Activated T-helper 9 cell treated with anti-CD3 and anti-CD28 coated beads, Interleukin-2, amount 50 U/mL, for 16 hours (primary cell): Measurements from ENCODE around the gene NOLC1.

ENCODE experiments used
- DNase-seq: peaks from one replicate; pipeline ENCODE4 v3.0.0-alpha.2; 2020; ENCODE audit warnings: low read depth

NOLC1 gene

DNA sequence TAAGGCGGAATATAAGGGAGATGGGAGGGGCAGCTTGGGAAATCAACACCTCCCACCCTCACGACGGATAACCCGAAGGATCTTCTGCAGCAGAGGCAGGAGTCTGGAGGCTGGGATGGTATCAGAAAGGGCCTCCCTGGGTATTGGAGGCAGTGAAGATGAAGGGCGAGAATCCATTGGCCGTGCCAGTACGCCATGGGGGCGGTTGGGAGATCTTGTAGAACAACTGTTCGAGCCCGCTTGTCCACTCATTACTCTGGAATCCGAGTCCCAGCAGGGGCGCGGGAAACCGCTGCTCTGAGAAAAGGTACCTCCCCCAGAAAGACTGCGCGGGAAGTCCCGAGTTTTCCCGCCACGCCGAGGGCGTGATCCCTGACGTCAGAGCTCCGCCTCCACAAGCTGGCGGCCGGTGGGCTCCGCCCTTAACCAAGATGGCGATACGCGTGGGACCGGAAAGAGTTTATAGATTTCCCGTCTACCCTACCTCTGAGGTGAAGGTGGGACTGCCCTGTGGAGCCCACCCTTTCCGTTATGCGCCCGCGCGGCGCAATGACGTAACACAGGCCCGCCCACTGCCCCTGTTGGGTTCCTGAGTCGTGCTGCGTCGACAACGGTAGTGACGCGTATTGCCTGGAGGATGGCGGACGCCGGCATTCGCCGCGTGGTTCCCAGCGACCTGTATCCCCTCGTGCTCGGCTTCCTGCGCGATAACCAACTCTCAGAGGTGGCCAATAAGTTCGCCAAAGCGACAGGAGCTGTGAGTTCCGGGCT lies at the start of gene NOLC1:
NOLC1 (plus strand) TSS at position 616 of the 771 bp plus-strand sequence; CDS start at position 638, 22 bp downstream.
- DNase-seq = peak; percentile 100

DNA sequence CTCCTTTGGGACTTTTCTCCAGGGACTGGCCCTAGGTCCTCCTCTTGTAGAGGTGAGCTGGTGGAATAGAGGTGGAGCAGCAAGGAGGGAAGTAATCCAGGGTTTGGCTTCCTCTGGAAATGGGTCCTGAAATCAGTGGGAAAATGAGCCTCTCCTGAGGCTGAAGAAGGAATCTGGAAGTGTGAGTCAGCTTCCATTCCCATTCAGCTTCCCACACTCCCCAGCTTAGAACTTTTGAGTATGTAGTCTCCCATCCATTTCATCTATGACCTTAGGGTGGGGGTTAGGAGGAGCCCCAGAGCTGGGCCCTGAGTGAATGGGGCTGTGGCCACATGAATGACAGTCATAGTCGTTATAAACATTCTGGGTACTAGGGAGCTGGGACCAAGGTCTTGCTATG lies 49.8 kb upstream of the NOLC1 start:
- no peak for DNase-seq

GRCh38 chr10:102106998-102107397 lies 45.2 kb upstream of the NOLC1 start:
- no peak for DNase-seq

DNA sequence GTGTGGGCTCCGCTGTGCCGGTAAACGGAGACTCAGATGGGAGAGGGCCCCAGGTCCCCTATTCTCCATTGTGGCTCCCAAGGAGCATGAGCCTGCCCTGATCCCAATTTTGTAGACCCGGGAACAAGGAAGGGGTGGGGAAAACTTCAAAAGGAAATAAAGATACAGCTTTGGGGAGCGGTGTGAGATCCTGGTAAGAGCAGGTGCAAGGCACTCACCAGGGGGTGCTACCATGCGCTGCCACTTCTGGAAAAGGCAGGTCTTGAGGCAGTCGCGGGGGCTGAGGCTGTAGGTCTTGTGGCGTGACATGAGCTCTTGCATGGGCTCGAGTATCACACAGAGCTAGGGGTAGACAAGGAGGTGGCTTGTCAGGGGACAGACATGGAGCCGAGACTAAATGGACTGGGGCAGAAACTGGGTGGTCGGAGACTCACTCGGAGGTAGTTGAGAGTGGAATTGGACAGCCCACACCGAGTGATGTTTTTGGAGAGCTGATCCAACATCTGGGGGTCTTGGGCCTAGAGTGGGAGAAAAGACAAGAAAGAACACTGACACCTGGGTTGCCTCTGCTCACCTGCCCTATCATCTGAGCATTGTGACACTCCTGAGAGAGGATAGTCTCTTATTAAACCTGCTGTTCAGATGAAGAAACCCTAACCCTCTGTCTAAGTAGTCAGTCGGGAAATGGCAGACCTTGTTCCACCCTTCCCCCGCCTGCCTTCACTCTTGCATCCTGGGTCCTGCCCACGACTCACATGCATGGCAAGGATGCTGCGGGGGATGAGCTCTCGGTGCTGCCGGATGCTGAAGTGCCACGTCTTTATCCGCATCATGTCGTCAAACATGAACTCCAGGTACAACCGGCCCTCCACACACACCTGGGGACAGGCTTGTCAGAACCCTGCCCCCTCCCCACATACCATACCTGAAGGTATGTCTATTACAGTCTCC lies 42.7 kb upstream of the NOLC1 start:
- no peak for DNase-seq

- no peak for DNase-seq
These were observed 40.9 kb upstream of the NOLC1 start for GRCh38 chr10:102111276-102111675.

DNA sequence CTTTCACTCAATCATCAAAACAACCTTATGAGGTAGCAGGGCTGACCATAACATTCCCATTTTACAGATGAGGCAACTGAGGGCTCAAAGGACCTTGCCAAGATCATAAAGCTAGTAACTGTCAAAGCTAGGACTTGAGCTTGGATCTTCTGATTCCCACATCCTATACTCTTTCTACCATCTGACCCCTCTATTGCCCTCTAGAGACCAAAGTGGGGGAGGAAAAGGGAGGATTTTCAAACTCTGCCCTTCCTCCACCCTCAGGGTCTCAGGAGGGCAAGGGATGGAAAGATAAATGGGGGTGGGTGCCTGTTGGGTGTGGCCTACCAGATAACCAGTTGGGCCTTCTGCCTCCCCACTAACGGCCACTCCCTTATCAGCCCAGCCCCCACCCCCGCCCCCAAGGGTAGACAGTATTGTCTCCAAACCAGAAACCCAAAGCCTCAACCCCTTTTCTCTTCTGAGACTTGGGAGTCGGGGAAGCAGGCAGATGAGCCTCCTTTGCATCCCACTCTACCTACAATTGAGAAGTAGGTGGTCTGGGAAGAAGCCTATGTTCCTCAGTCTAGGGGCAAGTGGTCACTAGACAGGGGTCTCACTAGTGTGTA lies 39.9 kb upstream of the NOLC1 start:
- no peak for DNase-seq

- DNase-seq = no peak
These were observed 38.8 kb upstream of the NOLC1 start for GRCh38 chr10:102113261-102113955.

DNA sequence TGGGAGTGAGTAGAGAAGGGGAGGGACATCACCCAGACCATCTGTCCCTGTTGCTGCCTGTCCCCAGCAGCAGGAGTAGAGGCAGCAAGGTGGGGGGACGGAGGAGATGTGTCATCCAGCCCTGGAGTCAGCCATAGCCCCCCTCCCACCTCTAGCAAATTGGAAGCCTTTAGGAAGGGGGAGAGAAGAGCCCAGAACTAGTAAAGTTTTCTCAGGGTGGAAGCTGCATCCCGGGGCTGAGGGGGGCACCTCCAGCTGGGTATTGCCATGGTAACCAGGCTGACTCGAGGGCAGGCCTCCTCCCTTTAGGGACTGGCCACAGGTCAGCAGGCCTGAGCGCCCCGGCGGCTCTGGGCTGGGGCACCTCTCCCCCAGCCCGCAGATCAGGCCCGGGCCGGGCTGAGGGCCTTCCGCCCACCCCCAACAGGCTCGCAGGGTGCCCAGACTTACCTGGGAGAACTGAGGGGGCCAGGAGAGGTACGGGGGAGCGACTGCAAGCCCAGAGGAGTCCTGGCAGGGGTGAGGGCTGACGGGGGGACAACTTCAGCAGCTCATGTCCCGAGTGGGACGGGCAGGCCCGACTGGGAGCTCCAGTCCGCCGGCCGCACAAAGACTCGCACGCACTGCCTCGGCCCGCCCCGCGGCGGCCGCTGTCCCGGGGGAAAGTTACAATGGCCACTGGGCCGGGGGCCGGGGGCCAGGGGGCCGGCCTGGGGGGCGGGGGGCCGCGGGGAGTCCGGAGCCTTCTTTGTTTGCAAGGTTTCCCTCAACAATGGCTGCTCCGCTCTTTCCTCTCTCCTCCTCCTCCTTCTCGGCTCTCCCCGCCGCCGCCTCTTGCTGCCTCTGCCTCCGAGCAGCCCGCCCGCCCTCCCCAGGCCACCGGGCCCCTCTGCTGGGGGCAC lies 38.0 kb upstream of the NOLC1 start:
- no peak for DNase-seq

- peak; percentile 81 for DNase-seq
These were observed 37.1 kb upstream of the NOLC1 start for GRCh38 chr10:102114861-102115618.

GRCh38 chr10:102115775-102116174 lies 36.4 kb upstream of the NOLC1 start:
- DNase-seq = no peak

GRCh38 chr10:102116656-102117055 lies 35.5 kb upstream of the NOLC1 start:
- DNase-seq = no peak

- DNase-seq = no peak
These were observed 34.6 kb upstream of the NOLC1 start for GRCh38 chr10:102117391-102118159.

GRCh38 chr10:102118867-102119266 lies 33.3 kb upstream of the NOLC1 start:
- no peak for DNase-seq

- DNase-seq = no peak
These were observed 32.6 kb upstream of the NOLC1 start for GRCh38 chr10:102119417-102120141.

- DNase-seq = peak; percentile 54
These were observed 31.8 kb upstream of the NOLC1 start, which contains the start of gene LDB1 for GRCh38 chr10:102120142-102120990. Gene LDB1 (minus strand): TSS chr10:102120368. CDS start chr10:102120110, 258 bp downstream.

GRCh38 chr10:102120991-102121738 lies 31.0 kb upstream of the NOLC1 start:
- DNase-seq = no peak
